ENCODE data around the gene PCYT2.

PCYT2 gene

GRCh38 chr17:81888105-81888987 lies 22.9 kb downstream of the PCYT2 start:
- H3K27me3 ChIP-seq (ENCODE audit: low read depth, low read length), result no peaks in the 10 kb centered on the region
- H3K36me3 ChIP-seq (ENCODE audit: control insufficient read depth in 1 of 2, insufficient read depth in 2 of 2, low read length in 2 of 2), result peaks cover 22 to 60% of the 10 kb centered on the region in 2 donors
- H3K9me3 ChIP-seq (ENCODE audit: control insufficient read depth in 1 of 2, low read length in 2 of 2), result no peaks in the 10 kb centered on the region
- H3K4me1 ChIP-seq (ENCODE audit: control insufficient read depth in 1 of 2, insufficient read depth in 2 of 2, low read length in 2 of 2), result peaks cover 6 to 28% of the 10 kb centered on the region in 2 donors
- H3K4me3 ChIP-seq (ENCODE audit: low read depth in 1 of 2, low read length in 2 of 2), result no peak overlapping the region
- no peak overlapping the region for H3K27ac ChIP-seq (ENCODE audit: low read length)

- H3K9me3 ChIP-seq (ENCODE audit: control insufficient read depth in 1 of 2, low read length in 2 of 2), result no peaks in the 10 kb centered on the region
- no peaks in the 10 kb centered on the region for H3K27me3 ChIP-seq (ENCODE audit: low read depth, low read length)
- H3K4me1 ChIP-seq (ENCODE audit: control insufficient read depth in 1 of 2, insufficient read depth in 2 of 2, low read length in 2 of 2), result peaks cover 6 to 20% of the 10 kb centered on the region in 2 donors
- no peak overlapping the region for H3K4me3 ChIP-seq (ENCODE audit: low read depth in 1 of 2, low read length in 2 of 2)
- H3K27ac ChIP-seq (ENCODE audit: low read length), result no peak overlapping the region
- peaks cover 22 to 65% of the 10 kb centered on the region in 2 donors for H3K36me3 ChIP-seq (ENCODE audit: control insufficient read depth in 1 of 2, insufficient read depth in 2 of 2, low read length in 2 of 2)
Measured at GRCh38 chr17:81885869-81886548, 25.2 kb downstream of the PCYT2 start.

GRCh38 chr17:81885454-81885853 lies 25.7 kb downstream of the PCYT2 start:
- Histone ChIP-seq H3K36me3 (ENCODE audit: control insufficient read depth in 1 of 2, insufficient read depth in 2 of 2, low read length in 2 of 2) (peaks cover 22 to 65% of the 10 kb centered on the region in 2 donors), H3K4me1 (ENCODE audit: control insufficient read depth in 1 of 2, insufficient read depth in 2 of 2, low read length in 2 of 2) (peaks cover 6 to 16% of the 10 kb centered on the region in 2 donors), H3K9me3 (ENCODE audit: control insufficient read depth in 1 of 2, low read length in 2 of 2) (no peaks in the 10 kb centered on the region), H3K27me3 (ENCODE audit: low read depth, low read length) (no peaks in the 10 kb centered on the region), H3K27ac (ENCODE audit: low read length) (no peak overlapping the region), H3K4me3 (ENCODE audit: low read depth in 1 of 2, low read length in 2 of 2) (no peak overlapping the region)

DNA sequence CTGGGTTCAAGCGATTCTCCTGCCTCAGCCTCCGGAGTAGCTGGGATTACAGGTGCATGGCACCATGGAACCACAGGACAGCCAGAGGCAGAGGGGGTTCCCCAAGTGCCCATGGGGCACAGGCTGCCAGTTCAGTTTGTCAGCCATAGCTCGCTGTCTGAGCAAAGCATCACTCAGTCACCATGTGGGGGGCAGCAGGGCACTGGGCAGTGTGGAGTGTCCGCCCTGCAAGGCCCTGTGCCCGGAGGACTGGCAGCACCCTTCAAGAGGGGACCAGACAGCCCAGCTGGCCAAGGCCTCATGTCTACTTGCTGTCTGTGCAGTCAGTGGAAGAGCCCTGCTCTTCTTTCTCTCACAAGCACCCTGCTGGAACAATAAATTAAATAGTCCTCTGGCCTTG lies 26.2 kb downstream of the PCYT2 start:
- Histone ChIP-seq H3K27ac (ENCODE audit: low read length) (no peak overlapping the region), H3K4me3 (ENCODE audit: low read depth in 1 of 2, low read length in 2 of 2) (no peak overlapping the region), H3K9me3 (ENCODE audit: control insufficient read depth in 1 of 2, low read length in 2 of 2) (no peaks in the 10 kb centered on the region), H3K4me1 (ENCODE audit: control insufficient read depth in 1 of 2, insufficient read depth in 2 of 2, low read length in 2 of 2) (peaks cover under 1 to 11% of the 10 kb centered on the region in 2 donors), H3K36me3 (ENCODE audit: control insufficient read depth in 1 of 2, insufficient read depth in 2 of 2, low read length in 2 of 2) (peaks cover 22 to 65% of the 10 kb centered on the region in 2 donors), H3K27me3 (ENCODE audit: low read depth, low read length) (no peaks in the 10 kb centered on the region)

GRCh38 chr17:81884520-81884919 lies 26.7 kb downstream of the PCYT2 start:
- H3K36me3 ChIP-seq (ENCODE audit: control insufficient read depth in 1 of 2, insufficient read depth in 2 of 2, low read length in 2 of 2), result peaks cover 22 to 66% of the 10 kb centered on the region in 2 donors
- H3K4me1 ChIP-seq (ENCODE audit: control insufficient read depth in 1 of 2, insufficient read depth in 2 of 2, low read length in 2 of 2), result peaks cover 0 to 6% of the 10 kb centered on the region in 2 donors
- H3K9me3 ChIP-seq (ENCODE audit: control insufficient read depth in 1 of 2, low read length in 2 of 2), result no peaks in the 10 kb centered on the region
- H3K27ac ChIP-seq (ENCODE audit: low read length), result no peak overlapping the region
- H3K4me3 ChIP-seq (ENCODE audit: low read depth in 1 of 2, low read length in 2 of 2), result no peak overlapping the region
- H3K27me3 ChIP-seq (ENCODE audit: low read depth, low read length), result no peaks in the 10 kb centered on the region

DNA sequence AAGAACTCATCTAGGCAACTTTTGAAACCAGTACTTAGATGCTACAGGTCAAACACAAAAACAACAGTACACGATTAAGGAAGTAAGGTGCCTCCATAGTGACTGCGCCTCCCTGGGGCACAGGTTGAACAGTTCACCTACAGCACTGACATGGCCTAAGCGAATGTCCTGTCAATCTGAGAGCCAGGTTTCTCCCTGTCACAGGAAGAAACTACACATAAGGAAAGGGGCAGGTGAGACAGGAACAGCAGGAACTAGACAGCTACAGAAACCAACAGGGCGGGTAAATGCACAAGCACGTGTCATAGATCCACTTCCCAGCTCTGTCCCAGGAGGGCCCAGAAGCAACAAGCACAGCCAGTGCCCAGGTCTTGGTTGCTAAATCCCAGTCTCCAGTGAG lies 32.1 kb downstream of the PCYT2 start:
- Histone ChIP-seq H3K4me1 (ENCODE audit: control insufficient read depth in 1 of 2, insufficient read depth in 2 of 2, low read length in 2 of 2) (no peaks in the 10 kb centered on the region), H3K27me3 (ENCODE audit: low read depth, low read length) (no peaks in the 10 kb centered on the region), H3K4me3 (ENCODE audit: low read depth in 1 of 2, low read length in 2 of 2) (no peak overlapping the region), H3K27ac (ENCODE audit: low read length) (no peak overlapping the region), H3K36me3 (ENCODE audit: control insufficient read depth in 1 of 2, insufficient read depth in 2 of 2, low read length in 2 of 2) (peaks cover 7 to 19% of the 10 kb centered on the region in 2 donors), H3K9me3 (ENCODE audit: control insufficient read depth in 1 of 2, low read length in 2 of 2) (no peaks in the 10 kb centered on the region)

- no peaks in the 10 kb centered on the region for H3K9me3 ChIP-seq (ENCODE audit: control insufficient read depth in 1 of 2, low read length in 2 of 2)
- peaks cover 7 to 15% of the 10 kb centered on the region in 2 donors for H3K36me3 ChIP-seq (ENCODE audit: control insufficient read depth in 1 of 2, insufficient read depth in 2 of 2, low read length in 2 of 2)
- no peaks in the 10 kb centered on the region for H3K4me1 ChIP-seq (ENCODE audit: control insufficient read depth in 1 of 2, insufficient read depth in 2 of 2, low read length in 2 of 2)
- no peak overlapping the region for H3K27ac ChIP-seq (ENCODE audit: low read length)
- H3K27me3 ChIP-seq (ENCODE audit: low read depth, low read length), result no peaks in the 10 kb centered on the region
- no peak overlapping the region for H3K4me3 ChIP-seq (ENCODE audit: low read depth in 1 of 2, low read length in 2 of 2)
Measured at GRCh38 chr17:81878294-81878693, 32.9 kb downstream of the PCYT2 start.

DNA sequence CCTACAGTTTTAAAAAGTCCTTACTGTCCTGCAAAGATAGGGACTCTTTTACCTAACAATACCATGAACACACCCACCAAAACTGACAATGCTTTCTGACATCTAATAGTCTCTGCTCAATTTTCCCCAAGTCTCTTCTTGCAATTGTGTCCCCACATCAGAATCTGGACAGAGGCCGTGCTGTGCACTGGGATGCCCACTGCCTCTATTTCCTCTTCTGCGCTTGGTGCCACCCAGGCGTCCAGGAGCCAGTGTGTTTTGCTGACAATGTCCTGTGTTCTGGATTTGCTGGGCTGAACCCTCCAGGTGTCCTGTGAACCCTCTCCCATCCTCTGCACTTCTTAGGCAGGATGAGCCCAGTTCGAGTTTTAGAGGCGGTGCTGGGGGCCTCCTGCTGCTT lies 33.6 kb downstream of the PCYT2 start:
- peaks cover 7 to 12% of the 10 kb centered on the region in 2 donors for H3K36me3 ChIP-seq (ENCODE audit: control insufficient read depth in 1 of 2, insufficient read depth in 2 of 2, low read length in 2 of 2)
- no peaks in the 10 kb centered on the region for H3K9me3 ChIP-seq (ENCODE audit: control insufficient read depth in 1 of 2, low read length in 2 of 2)
- H3K27me3 ChIP-seq (ENCODE audit: low read depth, low read length), result no peaks in the 10 kb centered on the region
- H3K4me1 ChIP-seq (ENCODE audit: control insufficient read depth in 1 of 2, insufficient read depth in 2 of 2, low read length in 2 of 2), result peaks cover 0 to 5% of the 10 kb centered on the region in 2 donors
- no peak overlapping the region for H3K4me3 ChIP-seq (ENCODE audit: low read depth in 1 of 2, low read length in 2 of 2)
- no peak overlapping the region for H3K27ac ChIP-seq (ENCODE audit: low read length)

- Histone ChIP-seq H3K36me3 (ENCODE audit: control insufficient read depth in 1 of 2, insufficient read depth in 2 of 2, low read length in 2 of 2) (peaks cover 0 to 13% of the 10 kb centered on the region in 2 donors), H3K4me1 (ENCODE audit: control insufficient read depth in 1 of 2, insufficient read depth in 2 of 2, low read length in 2 of 2) (peaks cover 0 to 46% of the 10 kb centered on the region in 2 donors), H3K4me3 (ENCODE audit: low read depth in 1 of 2, low read length in 2 of 2) (peak overlapping the region; percentile 68 to 75)
Measured at GRCh38 chr17:81871387-81872230, 39.6 kb downstream of the PCYT2 start.

DNA sequence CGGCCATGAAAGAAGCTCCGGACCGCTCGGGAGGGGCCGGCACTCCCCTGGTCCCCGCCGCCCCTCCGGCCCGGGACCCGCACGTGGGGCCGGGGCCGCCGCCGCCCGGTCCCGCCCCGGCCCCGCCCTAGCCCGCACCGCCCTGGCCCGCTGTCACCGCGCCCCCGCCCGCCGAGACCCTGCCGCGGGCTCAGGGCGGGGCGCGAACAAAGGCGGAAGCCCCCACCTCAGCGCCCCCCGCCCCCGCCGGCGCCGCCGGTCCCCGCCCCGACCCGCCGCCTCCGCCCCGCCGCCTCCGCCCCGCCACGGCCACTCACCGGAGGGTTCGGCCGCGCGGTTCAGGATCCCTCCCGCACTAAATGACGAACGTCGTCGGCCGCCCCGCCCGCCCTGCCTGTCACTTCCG lies 40.2 kb downstream of the PCYT2 start, which contains the start of gene ARHGDIA:
ARHGDIA (minus strand) TSS at position 357 of the 406 bp plus-strand sequence. CDS start 1,407 bp downstream, outside the sequence.
- H3K36me3 ChIP-seq (ENCODE audit: control insufficient read depth in 1 of 2, insufficient read depth in 2 of 2, low read length in 2 of 2), result peaks cover 0 to 16% of the 10 kb centered on the region in 2 donors
- H3K27me3 ChIP-seq (ENCODE audit: low read depth, low read length), result no peaks in the 10 kb centered on the region
- H3K9me3 ChIP-seq (ENCODE audit: control insufficient read depth in 1 of 2, low read length in 2 of 2), result no peaks in the 10 kb centered on the region
- peak within 1 kb of the TSS; percentile 95 for H3K27ac ChIP-seq (ENCODE audit: low read length)
- peak within 1 kb of the TSS; percentile 75 to 88 for H3K4me3 ChIP-seq (ENCODE audit: low read depth in 1 of 2, low read length in 2 of 2)
- peaks cover 0 to 52% of the 10 kb centered on the region in 2 donors for H3K4me1 ChIP-seq (ENCODE audit: control insufficient read depth in 1 of 2, insufficient read depth in 2 of 2, low read length in 2 of 2)

More at GRCh38 chr17:81871387-81872230, 39.6 kb downstream of the PCYT2 start:
- Histone ChIP-seq H3K27me3 (ENCODE audit: low read depth, low read length) (no peaks in the 10 kb centered on the region), H3K9me3 (ENCODE audit: control insufficient read depth in 1 of 2, low read length in 2 of 2) (no peaks in the 10 kb centered on the region), H3K27ac (ENCODE audit: low read length) (peak overlapping the region; percentile 93)

All from muscle layer of duodenum (tissue), 2 donors.